ENCODE data around the gene RAB44. TPM values are rescaled to one million over a fixed set of nuclear protein-coding genes. Genes with fewer than 3 reads are reported as not detected.

The RAB44 gene
- total and polyA plus RNA-seq, 3 donors from 2014 or later, result 0.09 to 0.56 (median 0.24) TPM

DNA sequence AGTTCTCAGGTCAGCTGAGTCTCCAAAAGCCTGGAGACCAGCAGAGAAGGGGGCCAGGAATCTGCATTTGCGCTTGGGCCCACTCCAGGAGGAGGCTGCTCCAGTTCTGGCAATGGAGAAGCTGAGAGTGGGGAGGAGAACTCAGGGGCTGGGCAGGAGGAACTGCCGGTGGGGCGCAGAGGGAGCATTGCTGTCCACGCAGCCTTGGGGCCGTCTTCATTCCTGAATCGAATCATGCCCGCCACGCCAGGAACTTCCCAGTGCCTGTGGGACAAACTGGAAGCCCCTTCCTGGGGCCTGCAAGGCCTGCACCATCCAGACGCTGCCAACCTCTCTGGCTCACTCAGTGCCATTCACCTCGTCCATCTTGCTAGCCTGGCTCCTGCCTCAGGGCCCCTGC lies 16.9 kb downstream of the RAB44 start:
- TF ChIP-seq POLR2A (IDR thresholded peaks at IDR 0.05), result no peak
- no peak for TF ChIP-seq CTCF (IDR thresholded peaks at IDR 0.05)
- Histone ChIP-seq H3K27me3 (no peaks in the 10 kb centered on the region), H3K36me3 (ENCODE audit: low read depth, missing control alignments) (no peaks in the 10 kb centered on the region), H3K4me3 (no peak overlapping the region), H3K27ac (no peak overlapping the region), H3K9me3 (no peaks in the 10 kb centered on the region), H3K4me1 (no peaks in the 10 kb centered on the region)
- 83 to 89% methylated on average over 10 of the region's 10 CpGs for WGBS, 2 donors
- DNase-seq, result no peak
- intact Hi-C loops (cut with DNase I; ENCODE audit: low total_unique reads), result no loop called here

DNA sequence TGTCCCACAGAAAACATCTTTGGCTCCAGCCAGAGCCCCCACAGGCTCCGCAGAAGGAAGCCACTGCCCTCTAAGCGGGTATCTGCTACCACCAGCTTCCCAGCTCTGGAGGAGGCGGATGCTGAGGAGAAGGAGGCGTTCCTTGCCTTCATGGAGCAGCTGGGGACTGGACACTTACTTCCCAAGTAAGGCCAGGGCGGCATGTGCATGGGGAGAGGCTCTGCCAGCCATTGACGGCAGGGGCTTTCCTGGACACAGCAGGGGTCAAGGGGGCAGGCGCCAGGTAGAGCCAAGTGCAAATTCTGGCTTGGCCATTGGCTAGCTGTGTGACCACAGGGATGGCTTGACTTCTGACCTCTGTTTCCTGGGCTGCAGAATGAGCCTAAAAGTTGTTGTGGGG lies 17.8 kb downstream of the RAB44 start:
- no peaks in the 10 kb centered on the region for H3K4me1 ChIP-seq
- intact Hi-C loops (cut with DNase I; ENCODE audit: low total_unique reads), result no loop called here
- DNase-seq, result no peak
- no peaks in the 10 kb centered on the region for H3K36me3 ChIP-seq (ENCODE audit: low read depth, missing control alignments)
- 90% methylated on average over 7 of the region's 7 CpGs; no CpG with 5 or more reads in 1 of the 2 donors for whole genome bisulfite sequencing, 2 donors
- no peak overlapping the region for H3K4me3 ChIP-seq
- TF ChIP-seq POLR2A (IDR thresholded peaks at IDR 0.05), result no peak
- no peak for TF ChIP-seq CTCF (IDR thresholded peaks at IDR 0.05)
- no peaks in the 10 kb centered on the region for H3K27me3 ChIP-seq
- H3K9me3 ChIP-seq, result no peaks in the 10 kb centered on the region
- no peak overlapping the region for H3K27ac ChIP-seq

- H3K4me1 ChIP-seq, result no peaks in the 10 kb centered on the region
- no peak overlapping the region for H3K4me3 ChIP-seq
- DNase-seq, result no peak
- no peak overlapping the region for H3K27ac ChIP-seq
- H3K36me3 ChIP-seq (ENCODE audit: low read depth, missing control alignments), result no peaks in the 10 kb centered on the region
- intact Hi-C loops (cut with DNase I; ENCODE audit: low total_unique reads), result no loop called here
- no peaks in the 10 kb centered on the region for H3K9me3 ChIP-seq
- TF ChIP-seq POLR2A (IDR thresholded peaks at IDR 0.05), result no peak
- no peak for TF ChIP-seq CTCF (IDR thresholded peaks at IDR 0.05)
- H3K27me3 ChIP-seq, result no peaks in the 10 kb centered on the region
- 91 to 92% methylated on average over 8 of the region's 8 CpGs for WGBS, 2 donors
Observed at GRCh38 chr6:36716476-36717093, 19.0 kb downstream of the RAB44 start.

GRCh38 chr6:36717231-36717825 lies 19.7 kb downstream of the RAB44 start:
- intact Hi-C loops (cut with DNase I; ENCODE audit: low total_unique reads), result no loop called here
- Histone ChIP-seq H3K27ac (no peak overlapping the region), H3K4me3 (no peak overlapping the region), H3K4me1 (no peaks in the 10 kb centered on the region), H3K36me3 (ENCODE audit: low read depth, missing control alignments) (no peaks in the 10 kb centered on the region), H3K9me3 (no peaks in the 10 kb centered on the region), H3K27me3 (no peaks in the 10 kb centered on the region)
- no peak for DNase-seq
- TF ChIP-seq POLR2A (IDR thresholded peaks at IDR 0.05) (no peak), CTCF (IDR thresholded peaks at IDR 0.05) (no peak)
- WGBS, 2 donors, result 59 to 66% methylated on average over 8 to 13 of the region's 13 CpGs

All from testis (tissue), 3 donors.